Peyer's patch (tissue), 4 donors: ENCODE data around the gene PLXNA4. TPM values are rescaled to one million over a fixed set of nuclear protein-coding genes. Genes with fewer than 3 reads are reported as not detected.

ENCODE experiments used
- DNase-seq, 3 donors: peaks; one replicate each; pipeline ENCODE4 v3.0.0-alpha.2; 2017 to 2019
- H3K27ac ChIP-seq, 4 donors: fragments of 200-600 bp; sonication (generic); one replicate each; pipeline ENCODE4 v1.5.1; 2016 to 2019
- H3K27me3 ChIP-seq, 2 donors: fragments of 200-600 bp; sonication (generic); one replicate each; pipeline ENCODE4 v1.5.1; 2019
- H3K36me3 ChIP-seq, 3 donors: fragments of 200-600 bp; sonication (generic); one replicate each; pipeline ENCODE4 v1.5.1; 2016 to 2019
- H3K4me1 ChIP-seq, 4 donors: fragments of 200-600 bp; sonication (generic); one replicate each; pipeline ENCODE4 v1.5.1; 2016 to 2019
- H3K4me3 ChIP-seq, 4 donors: fragments of 200-600 bp; sonication (generic); 1 replicate in 3 of 4; 2 replicates in 1 of 4; pipeline ENCODE4 v1.5.1; 2016 to 2019; ENCODE audit warnings: mild to moderate bottlenecking in 1 of 4
- H3K9me3 ChIP-seq, 4 donors: fragments of 200-600 bp; sonication (generic); one replicate each; pipeline ENCODE4 v1.5.1; 2016 to 2019; ENCODE audit warnings: mild to moderate bottlenecking in 1 of 4
- POLR2A ChIP-seq, 2 donors: fragments of 450-650 bp; IDR thresholded peaks; one replicate each; pipeline ENCODE4 v1.5.1; 2017; ENCODE audit warnings: antibody characterized with exemption in 2 of 2, mild to moderate bottlenecking in 2 of 2, moderate library complexity in 2 of 2
- total RNA-seq, 4 donors: library from RNA; depleted of rRNA; stranded (reverse); fragments of >200 nt; gene quantifications; one replicate each; pipeline ENCODE4 v1.1.0, GENCODE V29; 2016
- TF ChIP-seq, protein P1 (sequence below), 6 experiments: fragments of 450-650 bp in 4 of 6; fragments of 200-600 bp in 2 of 6; sonication (generic) in 1 of 6; IDR thresholded peaks; one replicate each; pipeline ENCODE4 v1.5.1; 2017 to 2019; ENCODE audit warnings: antibody characterized with exemption in 6 of 6, mild to moderate bottlenecking in 3 of 6, moderate library complexity in 1 of 6

PLXNA4 gene
- total RNA-seq, 4 donors from 2014 or later = 1.4 to 3.8 (median 3.0) TPM

DNA sequence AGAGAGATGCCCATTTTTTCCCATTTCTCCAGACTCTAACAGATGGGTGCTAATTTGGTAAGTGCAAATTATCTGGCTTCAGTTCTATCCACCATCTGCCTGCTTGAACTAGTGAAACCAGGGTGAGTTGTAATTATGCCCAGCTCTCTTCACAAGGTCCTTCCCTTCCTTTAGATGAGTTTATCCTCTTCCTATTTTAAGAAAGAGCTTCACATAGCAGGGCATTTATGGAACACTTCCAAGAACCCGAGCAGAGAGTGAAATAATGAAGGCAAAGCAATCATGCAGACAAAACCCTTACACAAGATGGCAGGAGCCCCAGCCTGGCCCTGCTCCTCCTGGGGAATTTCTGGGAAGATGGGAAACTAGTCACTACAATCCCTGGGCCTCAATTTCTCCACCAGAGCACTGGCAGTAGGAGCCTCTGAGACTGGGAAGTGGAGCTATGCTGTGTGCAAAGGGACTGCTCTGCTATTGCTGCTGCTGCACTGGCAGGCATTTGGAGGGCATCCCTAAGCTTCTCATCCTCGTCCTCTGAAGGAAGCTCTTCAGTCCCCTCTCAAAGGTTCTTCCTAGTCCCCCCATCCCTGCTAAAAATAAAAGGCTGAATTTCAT, 33.7 kb upstream of the PLXNA4 start:
- H3K36me3 ChIP-seq = no peaks in the 10 kb centered on the region
- H3K27me3 ChIP-seq = no peaks in the 10 kb centered on the region
- no peak for TF ChIP-seq POLR2A (IDR thresholded peaks at IDR 0.05)
- TF ChIP-seq, protein P1, sequence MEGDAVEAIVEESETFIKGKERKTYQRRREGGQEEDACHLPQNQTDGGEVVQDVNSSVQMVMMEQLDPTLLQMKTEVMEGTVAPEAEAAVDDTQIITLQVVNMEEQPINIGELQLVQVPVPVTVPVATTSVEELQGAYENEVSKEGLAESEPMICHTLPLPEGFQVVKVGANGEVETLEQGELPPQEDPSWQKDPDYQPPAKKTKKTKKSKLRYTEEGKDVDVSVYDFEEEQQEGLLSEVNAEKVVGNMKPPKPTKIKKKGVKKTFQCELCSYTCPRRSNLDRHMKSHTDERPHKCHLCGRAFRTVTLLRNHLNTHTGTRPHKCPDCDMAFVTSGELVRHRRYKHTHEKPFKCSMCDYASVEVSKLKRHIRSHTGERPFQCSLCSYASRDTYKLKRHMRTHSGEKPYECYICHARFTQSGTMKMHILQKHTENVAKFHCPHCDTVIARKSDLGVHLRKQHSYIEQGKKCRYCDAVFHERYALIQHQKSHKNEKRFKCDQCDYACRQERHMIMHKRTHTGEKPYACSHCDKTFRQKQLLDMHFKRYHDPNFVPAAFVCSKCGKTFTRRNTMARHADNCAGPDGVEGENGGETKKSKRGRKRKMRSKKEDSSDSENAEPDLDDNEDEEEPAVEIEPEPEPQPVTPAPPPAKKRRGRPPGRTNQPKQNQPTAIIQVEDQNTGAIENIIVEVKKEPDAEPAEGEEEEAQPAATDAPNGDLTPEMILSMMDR (IDR thresholded peaks at IDR 0.05) = no peak
- H3K27ac ChIP-seq = no peak overlapping the region
- H3K4me1 ChIP-seq = peaks cover 0 to 7% (median 0%) of the 10 kb centered on the region in 4 donors
- no peak for DNase-seq
- H3K9me3 ChIP-seq = no peaks in the 10 kb centered on the region
- H3K4me3 ChIP-seq = no peak overlapping the region

DNA sequence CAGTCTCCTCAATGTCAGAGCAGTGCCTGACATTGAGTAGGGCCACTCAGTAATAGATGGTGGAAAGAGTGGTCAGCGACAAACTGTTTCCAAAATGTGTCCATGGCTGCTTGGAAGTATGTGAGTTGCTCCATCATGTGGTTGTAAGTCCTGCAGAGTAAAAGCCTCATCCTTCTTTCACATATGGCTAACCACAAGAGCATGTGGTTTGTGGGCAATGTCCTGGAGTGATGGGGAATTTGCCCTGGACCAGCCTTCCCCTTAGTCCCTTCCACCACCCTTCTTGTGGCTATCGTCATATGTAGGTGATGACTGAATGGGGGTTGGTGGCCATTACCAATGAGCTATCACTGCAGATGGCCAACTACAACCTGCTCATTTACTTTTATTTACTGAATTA, 33.0 kb upstream of the PLXNA4 start:
- TF ChIP-seq, protein P1 (IDR thresholded peaks at IDR 0.05) = no peak
- no peak for TF ChIP-seq POLR2A (IDR thresholded peaks at IDR 0.05)
- Histone ChIP-seq H3K4me1 (no peaks in the 10 kb centered on the region), H3K9me3 (no peaks in the 10 kb centered on the region), H3K4me3 (no peak overlapping the region), H3K27ac (no peak overlapping the region), H3K36me3 (no peaks in the 10 kb centered on the region), H3K27me3 (no peaks in the 10 kb centered on the region)
- no peak for DNase-seq

DNA sequence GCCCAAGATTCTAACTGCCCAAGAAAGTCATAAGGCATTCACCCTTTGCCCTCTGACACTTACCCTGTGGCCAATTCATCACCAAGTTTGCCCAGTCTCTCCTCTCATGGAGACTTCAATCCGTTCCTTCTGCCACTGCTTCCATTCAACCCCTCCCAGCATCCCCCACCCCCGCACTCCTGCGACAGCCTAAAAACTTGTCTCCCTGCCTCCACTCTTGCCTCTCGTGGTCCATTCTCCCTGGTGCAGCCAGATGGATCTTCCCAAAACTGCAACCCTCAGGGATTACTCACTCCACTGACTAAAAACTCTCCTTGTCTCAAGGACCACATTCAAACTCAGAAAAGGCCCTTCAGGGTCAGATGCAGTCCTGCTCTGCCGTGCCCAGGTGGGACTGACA, 32.3 kb upstream of the PLXNA4 start:
- no peaks in the 10 kb centered on the region for H3K27me3 ChIP-seq
- no peaks in the 10 kb centered on the region for H3K36me3 ChIP-seq
- H3K4me1 ChIP-seq = no peaks in the 10 kb centered on the region
- no peak for DNase-seq
- H3K4me3 ChIP-seq = no peak overlapping the region
- TF ChIP-seq, protein P1 (IDR thresholded peaks at IDR 0.05) = no peak
- TF ChIP-seq POLR2A (IDR thresholded peaks at IDR 0.05) = no peak
- H3K27ac ChIP-seq = no peak overlapping the region
- H3K9me3 ChIP-seq = no peaks in the 10 kb centered on the region

DNA sequence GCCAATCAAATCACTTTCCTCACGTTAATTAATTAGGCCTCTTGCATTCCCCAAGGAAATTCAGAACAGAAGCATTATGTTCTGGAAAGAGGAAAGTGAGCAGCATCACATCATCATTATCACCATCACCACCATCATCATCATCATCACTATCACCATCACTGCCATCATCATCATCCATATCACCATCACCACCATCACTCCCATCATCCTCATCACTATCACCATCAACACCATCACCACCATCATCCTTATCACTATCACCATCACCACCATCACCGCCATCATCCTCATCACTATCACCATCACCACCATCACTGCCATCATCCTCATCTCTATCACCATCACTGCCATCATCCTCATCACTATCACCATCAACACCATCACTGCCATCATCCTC, 31.4 kb upstream of the PLXNA4 start:
- Histone ChIP-seq H3K4me1 (no peaks in the 10 kb centered on the region), H3K36me3 (no peaks in the 10 kb centered on the region), H3K27ac (no peak overlapping the region), H3K27me3 (no peaks in the 10 kb centered on the region), H3K4me3 (no peak overlapping the region), H3K9me3 (no peaks in the 10 kb centered on the region)
- DNase-seq = no peak
- TF ChIP-seq, protein P1 (IDR thresholded peaks at IDR 0.05) = no peak
- TF ChIP-seq POLR2A (IDR thresholded peaks at IDR 0.05) = no peak

DNA sequence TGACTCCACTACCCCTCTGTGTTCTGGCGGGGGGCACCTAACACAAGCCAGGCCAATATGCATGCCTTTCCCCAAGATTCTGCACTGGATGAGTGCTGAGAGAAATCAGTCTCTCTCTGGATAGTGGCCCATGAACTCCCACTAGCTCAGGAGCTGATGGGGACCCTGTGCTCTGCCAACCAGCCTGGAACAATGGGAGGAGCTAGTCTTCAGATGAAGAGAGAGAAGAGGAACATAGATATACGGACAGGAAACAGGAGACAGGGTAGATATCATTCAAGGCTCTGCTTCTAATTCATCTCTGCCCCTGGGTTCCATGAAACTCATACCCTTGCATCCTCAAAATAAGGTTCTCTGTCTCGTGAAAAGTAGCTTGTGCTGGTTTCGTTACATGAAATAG, 27.9 kb upstream of the PLXNA4 start:
- H3K36me3 ChIP-seq = no peaks in the 10 kb centered on the region
- H3K4me3 ChIP-seq = no peak overlapping the region
- no peaks in the 10 kb centered on the region for H3K4me1 ChIP-seq
- H3K27ac ChIP-seq = no peak overlapping the region
- H3K9me3 ChIP-seq = no peaks in the 10 kb centered on the region
- TF ChIP-seq POLR2A (IDR thresholded peaks at IDR 0.05) = no peak
- TF ChIP-seq, protein P1 (IDR thresholded peaks at IDR 0.05) = no peak
- no peaks in the 10 kb centered on the region for H3K27me3 ChIP-seq
- no peak for DNase-seq
